ENCODE data around the gene KRT4.
"Not testable (repeated sequence)": the region's sequence is repeated elsewhere in the genome, so short reads cannot be mapped to it uniquely, and the experiment has no call there.

The KRT4 gene

DNA sequence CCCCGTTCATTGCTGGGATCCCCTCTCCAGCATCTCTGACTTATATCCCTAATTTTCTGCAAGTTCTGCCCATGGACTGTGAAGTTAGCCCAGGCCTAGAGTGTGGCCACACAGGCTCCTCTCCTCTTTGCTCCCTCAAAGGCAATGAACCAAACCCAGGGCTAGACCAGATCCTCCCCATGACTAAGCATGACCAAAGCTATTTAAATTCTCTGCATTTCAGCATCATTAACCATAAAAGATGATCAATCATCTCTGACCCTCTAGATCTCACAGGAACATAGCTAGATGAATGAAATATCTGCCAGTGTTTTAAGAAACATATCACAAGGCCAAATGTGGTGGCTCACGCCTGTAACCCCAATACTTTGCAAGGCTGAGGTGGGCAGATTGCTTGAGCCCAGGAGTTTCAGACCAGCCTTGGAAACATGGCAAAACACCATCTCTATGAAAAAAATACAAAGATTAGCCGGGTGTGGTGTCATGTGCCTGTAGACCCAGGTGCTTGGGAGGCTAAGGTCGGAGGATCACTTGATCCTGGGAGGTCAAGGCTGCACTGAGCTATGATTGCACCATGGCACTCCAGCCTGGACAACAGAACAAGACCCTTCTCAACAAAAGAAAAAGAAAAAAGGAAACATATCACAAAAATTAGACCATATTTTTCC lies 15.8 kb downstream of the KRT4 start:
- in situ Hi-C loops (cut with MboI; ENCODE audit: low sequenced_read_pairs, unreplicated experiment), result no loop called here
- TF ChIP-seq CTCF (IDR thresholded peaks at IDR 0.05; ENCODE audit: borderline replicate concordance, control extremely low read depth, extremely low read depth, insufficient read depth, missing control alignments), result no peak
- DNase-seq (ENCODE audit: low spot score), result no peak

DNA sequence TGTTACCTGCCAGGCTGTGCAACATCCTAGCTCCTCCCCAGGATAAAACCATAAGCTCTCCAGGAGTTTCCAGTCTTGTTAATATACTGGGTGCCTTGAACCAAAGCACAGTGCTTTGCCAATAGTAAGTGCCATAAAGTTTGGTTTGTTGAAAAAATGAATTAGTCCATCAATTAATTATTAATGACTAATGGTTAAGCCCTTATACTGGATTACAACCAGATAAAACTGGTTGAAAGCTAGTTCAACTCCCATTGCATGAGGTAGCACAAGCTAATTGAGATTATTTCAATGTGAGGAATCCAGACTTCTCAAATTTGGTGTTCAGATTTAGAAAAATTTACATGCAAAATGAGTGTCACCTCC lies 16.4 kb downstream of the KRT4 start:
- no peak for DNase-seq (ENCODE audit: low spot score)
- in situ Hi-C loops (cut with MboI; ENCODE audit: low sequenced_read_pairs, unreplicated experiment), result no loop called here
- no peak for TF ChIP-seq CTCF (IDR thresholded peaks at IDR 0.05; ENCODE audit: borderline replicate concordance, control extremely low read depth, extremely low read depth, insufficient read depth, missing control alignments)

GRCh38 chr12:52796839-52797528 lies 16.9 kb downstream of the KRT4 start:
- no peak for DNase-seq (ENCODE audit: low spot score)
- in situ Hi-C loops (cut with MboI; ENCODE audit: low sequenced_read_pairs, unreplicated experiment), result no loop called here
- TF ChIP-seq CTCF (IDR thresholded peaks at IDR 0.05; ENCODE audit: borderline replicate concordance, control extremely low read depth, extremely low read depth, insufficient read depth, missing control alignments), result no peak

DNA sequence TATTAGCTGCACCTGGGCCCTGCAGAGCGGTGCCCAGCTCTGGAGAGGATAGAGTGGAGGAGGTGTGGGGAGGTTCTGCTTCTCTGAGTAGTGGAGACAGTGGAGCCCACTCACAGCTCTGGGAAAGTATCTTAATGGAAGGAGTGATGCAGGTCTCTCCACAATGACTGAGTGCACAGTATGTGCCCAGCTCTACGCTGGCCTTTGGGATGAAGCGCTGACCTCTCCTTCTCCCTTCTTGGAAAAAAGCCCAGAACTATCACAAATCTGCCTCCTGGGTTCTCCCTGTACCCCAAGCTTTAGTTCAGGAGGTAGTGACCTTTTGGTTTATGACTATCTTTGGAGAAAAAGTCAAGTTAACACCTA lies 17.5 kb downstream of the KRT4 start:
- in situ Hi-C loops (cut with MboI; ENCODE audit: low sequenced_read_pairs, unreplicated experiment), result no loop called here
- no peak for DNase-seq (ENCODE audit: low spot score)
- no peak for TF ChIP-seq CTCF (IDR thresholded peaks at IDR 0.05; ENCODE audit: borderline replicate concordance, control extremely low read depth, extremely low read depth, insufficient read depth, missing control alignments)

DNA sequence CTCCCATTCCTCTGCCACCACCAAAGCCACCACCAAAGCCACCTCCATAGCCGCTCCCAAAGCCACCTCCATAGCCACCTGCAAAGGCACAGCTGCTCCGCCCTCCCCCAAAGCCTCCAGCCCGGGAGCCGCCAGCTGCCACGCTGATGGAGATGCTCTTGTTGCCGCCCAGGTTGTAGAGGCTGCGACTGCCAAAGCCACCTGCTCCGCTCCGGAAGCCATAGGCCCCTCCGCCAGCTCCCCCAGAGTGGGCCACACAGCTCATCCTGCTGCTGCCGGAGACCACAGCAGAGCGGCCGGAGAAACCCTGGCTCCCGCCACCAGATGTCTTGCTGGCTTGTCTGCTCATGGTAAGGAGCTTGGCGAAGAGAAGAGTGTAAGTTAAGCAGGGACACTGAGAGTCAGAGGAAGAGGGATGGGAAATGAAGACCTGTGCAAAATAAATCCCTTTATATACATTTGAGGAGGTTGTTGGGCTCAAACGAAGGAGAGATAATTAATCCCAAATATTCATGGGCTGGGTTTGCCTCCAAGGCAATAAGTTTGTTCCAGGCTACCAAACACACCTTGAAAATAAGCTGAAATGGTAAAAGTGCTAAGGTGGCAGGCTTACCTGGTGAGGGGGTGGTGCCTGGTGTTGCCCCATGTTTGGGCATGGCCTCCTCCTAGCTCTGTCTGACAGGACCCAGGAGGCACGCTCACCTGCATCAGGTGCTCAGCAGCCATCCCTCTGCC lies 18.1 kb downstream of the KRT4 start, which contains the start of gene KRT3:
KRT3 (minus strand) TSS at position 424 of the 735 bp plus-strand sequence; CDS start at position 349, 75 bp downstream.
- no peak for DNase-seq (ENCODE audit: low spot score)
- no peak for TF ChIP-seq CTCF (IDR thresholded peaks at IDR 0.05; ENCODE audit: borderline replicate concordance, control extremely low read depth, extremely low read depth, insufficient read depth, missing control alignments)
- in situ Hi-C loops (cut with MboI; ENCODE audit: low sequenced_read_pairs, unreplicated experiment), result no loop called here

GRCh38 chr12:52795332-52795674 lies 18.6 kb downstream of the KRT4 start:
- in situ Hi-C loops (cut with MboI; ENCODE audit: low sequenced_read_pairs, unreplicated experiment); DNase-seq (ENCODE audit: low spot score): not testable (repeated sequence)

Measured in GM13976 (cell line).